ENCODE results near the gene RHPN2.

Gene RHPN2

DNA sequence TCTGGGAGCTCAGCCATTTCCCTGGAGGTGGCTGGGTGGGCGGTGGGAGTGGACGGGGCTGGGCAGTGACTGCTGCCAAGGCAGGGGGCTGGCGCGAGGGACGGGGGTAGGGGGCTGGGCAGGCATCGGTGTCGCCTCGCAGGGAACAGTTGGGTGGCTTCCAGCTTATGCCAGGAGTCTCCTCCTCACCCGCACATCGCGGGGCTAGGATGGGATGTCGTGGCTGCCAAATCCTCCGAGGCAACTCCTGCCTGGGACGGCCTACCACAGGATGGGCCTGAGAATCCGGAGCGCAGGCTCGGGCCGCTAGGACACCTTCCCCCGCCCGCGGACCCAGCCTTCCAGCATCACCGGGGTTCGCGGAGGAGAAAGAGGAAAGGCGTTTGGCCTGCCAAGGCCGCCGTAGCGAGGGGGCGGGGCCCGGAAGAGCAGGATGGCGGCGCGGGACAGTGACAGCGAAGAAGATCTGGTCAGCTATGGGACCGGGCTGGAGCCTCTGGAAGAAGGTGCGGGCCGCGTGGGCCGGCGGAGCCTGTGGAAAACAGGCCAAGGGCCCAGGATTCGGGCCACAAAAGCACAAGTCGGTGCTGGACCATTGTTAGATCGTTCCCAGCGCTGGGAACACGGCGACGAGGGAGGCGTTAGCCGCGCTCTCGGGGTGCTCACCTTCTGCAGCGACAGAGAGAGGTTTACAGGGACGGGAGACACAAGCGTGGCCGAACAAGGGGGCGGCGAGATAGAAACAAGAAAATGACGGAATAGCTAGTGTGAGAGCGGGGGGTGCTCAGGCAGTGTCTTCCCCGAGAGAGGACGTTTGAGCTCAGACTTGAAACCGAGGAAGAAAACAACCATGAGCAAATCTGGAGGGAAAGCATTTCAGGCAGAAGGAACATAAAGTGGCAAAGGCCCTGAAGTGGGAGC lies 16.3 kb upstream of the RHPN2 start, which contains the start of gene GPATCH1:
Gene GPATCH1, plus strand, starts transcription at position 421 of the 921 bp plus-strand sequence. Its CDS starts 13 bp downstream, at position 434.
- peaks cover 17% of the 10 kb centered on the region for H3K79me2 ChIP-seq (ENCODE audit: insufficient read depth, low read length)
- peak within 1 kb of the TSS; percentile 99 for H3K4me3 ChIP-seq (ENCODE audit: low read length, poor library complexity, severe bottlenecking)
- peak within 1 kb of the TSS; percentile 99 for H3K4me2 ChIP-seq (ENCODE audit: low read depth, low read length, poor library complexity, severe bottlenecking)
- H3K36me3 ChIP-seq (ENCODE audit: insufficient read depth, low read length) = no peaks in the 10 kb centered on the region
- H3K9ac ChIP-seq (ENCODE audit: low read depth, low read length, poor library complexity, severe bottlenecking) = peak within 1 kb of the TSS; percentile 96
- no peaks in the 10 kb centered on the region for H4K20me1 ChIP-seq (ENCODE audit: insufficient read depth, low read length, poor library complexity, severe bottlenecking)
- H3F3A ChIP-seq (ENCODE audit: low read depth) = no peaks in the 10 kb centered on the region
- H3K9me3 ChIP-seq (ENCODE audit: insufficient read depth, low read depth, low read length) = no peaks in the 10 kb centered on the region
- H3K9me2 ChIP-seq (replicated peaks; ENCODE audit: low read depth, low read length) = no peaks in the 10 kb centered on the region
- H3K27me3 ChIP-seq (ENCODE audit: insufficient read depth, low read length, poor library complexity, severe bottlenecking) = no peaks in the 10 kb centered on the region
- H2AFZ ChIP-seq (ENCODE audit: low read length) = peak within 1 kb of the TSS; percentile 100
- H3K4me1 ChIP-seq (ENCODE audit: insufficient read depth, low read length, poor library complexity, severe bottlenecking) = peaks cover 11% of the 10 kb centered on the region
- TF ChIP-seq, protein P1, sequence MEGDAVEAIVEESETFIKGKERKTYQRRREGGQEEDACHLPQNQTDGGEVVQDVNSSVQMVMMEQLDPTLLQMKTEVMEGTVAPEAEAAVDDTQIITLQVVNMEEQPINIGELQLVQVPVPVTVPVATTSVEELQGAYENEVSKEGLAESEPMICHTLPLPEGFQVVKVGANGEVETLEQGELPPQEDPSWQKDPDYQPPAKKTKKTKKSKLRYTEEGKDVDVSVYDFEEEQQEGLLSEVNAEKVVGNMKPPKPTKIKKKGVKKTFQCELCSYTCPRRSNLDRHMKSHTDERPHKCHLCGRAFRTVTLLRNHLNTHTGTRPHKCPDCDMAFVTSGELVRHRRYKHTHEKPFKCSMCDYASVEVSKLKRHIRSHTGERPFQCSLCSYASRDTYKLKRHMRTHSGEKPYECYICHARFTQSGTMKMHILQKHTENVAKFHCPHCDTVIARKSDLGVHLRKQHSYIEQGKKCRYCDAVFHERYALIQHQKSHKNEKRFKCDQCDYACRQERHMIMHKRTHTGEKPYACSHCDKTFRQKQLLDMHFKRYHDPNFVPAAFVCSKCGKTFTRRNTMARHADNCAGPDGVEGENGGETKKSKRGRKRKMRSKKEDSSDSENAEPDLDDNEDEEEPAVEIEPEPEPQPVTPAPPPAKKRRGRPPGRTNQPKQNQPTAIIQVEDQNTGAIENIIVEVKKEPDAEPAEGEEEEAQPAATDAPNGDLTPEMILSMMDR (conservative IDR thresholded peaks at IDR 0.05; ENCODE audit: low read length) = no peak
- no peak for TF ChIP-seq EZH2phosphoT487 (IDR thresholded peaks at IDR 0.05; ENCODE audit: borderline replicate concordance)

DNA sequence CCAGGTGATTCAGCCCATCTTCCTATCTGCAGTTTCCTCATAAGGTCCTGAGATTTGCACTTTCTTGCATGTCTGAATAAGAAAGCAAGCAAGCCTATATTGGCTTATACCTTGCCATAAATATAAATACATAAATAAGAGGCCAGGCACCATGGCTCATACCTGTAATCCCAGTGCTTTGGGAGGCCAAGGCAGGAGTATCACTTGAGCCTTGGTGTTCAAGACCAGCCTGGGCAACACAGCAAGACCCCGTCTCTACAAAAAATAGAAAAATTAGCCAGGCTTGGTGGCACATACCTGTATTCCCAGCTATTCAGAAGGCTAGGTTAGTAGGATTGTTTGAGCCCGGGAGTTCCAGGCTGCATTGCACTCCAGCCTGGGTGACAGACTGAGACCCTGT lies 10.8 kb upstream of the RHPN2 start:
- no peaks in the 10 kb centered on the region for H3K36me3 ChIP-seq (ENCODE audit: insufficient read depth, low read length)
- H3K27me3 ChIP-seq (ENCODE audit: insufficient read depth, low read length, poor library complexity, severe bottlenecking) = no peaks in the 10 kb centered on the region
- no peak overlapping the region for H3K4me3 ChIP-seq (ENCODE audit: low read length, poor library complexity, severe bottlenecking)
- no peaks in the 10 kb centered on the region for H3K4me1 ChIP-seq (ENCODE audit: insufficient read depth, low read length, poor library complexity, severe bottlenecking)
- H3F3A ChIP-seq (ENCODE audit: low read depth) = no peaks in the 10 kb centered on the region
- H3K9ac ChIP-seq (ENCODE audit: low read depth, low read length, poor library complexity, severe bottlenecking) = no peak overlapping the region
- H2AFZ ChIP-seq (ENCODE audit: low read length) = no peak overlapping the region
- H3K4me2 ChIP-seq (ENCODE audit: low read depth, low read length, poor library complexity, severe bottlenecking) = no peak overlapping the region
- no peaks in the 10 kb centered on the region for H3K9me2 ChIP-seq (replicated peaks; ENCODE audit: low read depth, low read length)
- no peaks in the 10 kb centered on the region for H4K20me1 ChIP-seq (ENCODE audit: insufficient read depth, low read length, poor library complexity, severe bottlenecking)
- H3K79me2 ChIP-seq (ENCODE audit: insufficient read depth, low read length) = no peaks in the 10 kb centered on the region
- TF ChIP-seq, protein P1 (conservative IDR thresholded peaks at IDR 0.05; ENCODE audit: low read length) = no peak
- H3K9me3 ChIP-seq (ENCODE audit: insufficient read depth, low read depth, low read length) = no peaks in the 10 kb centered on the region

DNA sequence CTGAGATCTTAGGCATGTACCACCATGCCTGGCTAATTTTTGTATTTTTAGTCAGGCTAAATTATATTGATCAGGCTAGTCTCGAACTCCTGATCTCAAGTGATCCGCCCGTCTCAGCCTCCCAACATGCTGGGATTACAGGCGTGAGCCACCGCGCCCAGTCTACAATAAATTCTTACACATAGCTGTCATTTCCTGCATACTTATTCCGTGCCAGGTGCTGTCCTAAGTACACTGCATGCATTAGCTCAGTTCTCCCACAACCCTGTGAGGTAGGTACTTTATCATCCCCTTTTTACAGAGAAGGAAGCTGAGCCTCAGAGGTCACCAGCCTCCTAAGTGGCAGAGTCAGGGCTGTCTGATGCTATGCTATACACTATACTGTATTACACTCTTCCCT lies 7.2 kb upstream of the RHPN2 start:
- Histone ChIP-seq H3K27me3 (ENCODE audit: insufficient read depth, low read length, poor library complexity, severe bottlenecking) (no peaks in the 10 kb centered on the region), H3K4me1 (ENCODE audit: insufficient read depth, low read length, poor library complexity, severe bottlenecking) (no peaks in the 10 kb centered on the region), H3K4me2 (ENCODE audit: low read depth, low read length, poor library complexity, severe bottlenecking) (no peak overlapping the region), H3K9me3 (ENCODE audit: insufficient read depth, low read depth, low read length) (no peaks in the 10 kb centered on the region), H4K20me1 (ENCODE audit: insufficient read depth, low read length, poor library complexity, severe bottlenecking) (no peaks in the 10 kb centered on the region), H3K9me2 (replicated peaks; ENCODE audit: low read depth, low read length) (no peaks in the 10 kb centered on the region), H3K79me2 (ENCODE audit: insufficient read depth, low read length) (no peaks in the 10 kb centered on the region), H3K36me3 (ENCODE audit: insufficient read depth, low read length) (no peaks in the 10 kb centered on the region), H2AFZ (ENCODE audit: low read length) (no peak overlapping the region), H3K9ac (ENCODE audit: low read depth, low read length, poor library complexity, severe bottlenecking) (no peak overlapping the region), H3F3A (ENCODE audit: low read depth) (no peaks in the 10 kb centered on the region), H3K4me3 (ENCODE audit: low read length, poor library complexity, severe bottlenecking) (no peak overlapping the region)
- TF ChIP-seq, protein P1 (conservative IDR thresholded peaks at IDR 0.05; ENCODE audit: low read length) = no peak
- TF ChIP-seq EZH2phosphoT487 (IDR thresholded peaks at IDR 0.05; ENCODE audit: borderline replicate concordance) = no peak

All from Loucy (cell line).